Thyroid gland (tissue), 4 donors: ENCODE measurements around the gene KCNJ14.

ENCODE experiments used
- CTCF ChIP-seq, 6 experiments: fragments of 200-600 bp in 3 of 6; fragments of 450-650 bp in 3 of 6; sonication (generic) in 3 of 6; IDR thresholded peaks; one replicate each; pipeline ENCODE4 v1.5.1; 2016 to 2019; ENCODE audit warnings: antibody characterized with exemption in 6 of 6, mild to moderate bottlenecking in 2 of 6, inconsistent platforms in 1 of 6, moderate library complexity in 1 of 6
- POLR2A ChIP-seq, 2 donors: fragments of 450-650 bp; IDR thresholded peaks; one replicate each; pipeline ENCODE4 v1.6.1; 2017; ENCODE audit warnings: antibody characterized with exemption in 2 of 2, mild to moderate bottlenecking in 2 of 2, moderate library complexity in 1 of 2

DNA sequence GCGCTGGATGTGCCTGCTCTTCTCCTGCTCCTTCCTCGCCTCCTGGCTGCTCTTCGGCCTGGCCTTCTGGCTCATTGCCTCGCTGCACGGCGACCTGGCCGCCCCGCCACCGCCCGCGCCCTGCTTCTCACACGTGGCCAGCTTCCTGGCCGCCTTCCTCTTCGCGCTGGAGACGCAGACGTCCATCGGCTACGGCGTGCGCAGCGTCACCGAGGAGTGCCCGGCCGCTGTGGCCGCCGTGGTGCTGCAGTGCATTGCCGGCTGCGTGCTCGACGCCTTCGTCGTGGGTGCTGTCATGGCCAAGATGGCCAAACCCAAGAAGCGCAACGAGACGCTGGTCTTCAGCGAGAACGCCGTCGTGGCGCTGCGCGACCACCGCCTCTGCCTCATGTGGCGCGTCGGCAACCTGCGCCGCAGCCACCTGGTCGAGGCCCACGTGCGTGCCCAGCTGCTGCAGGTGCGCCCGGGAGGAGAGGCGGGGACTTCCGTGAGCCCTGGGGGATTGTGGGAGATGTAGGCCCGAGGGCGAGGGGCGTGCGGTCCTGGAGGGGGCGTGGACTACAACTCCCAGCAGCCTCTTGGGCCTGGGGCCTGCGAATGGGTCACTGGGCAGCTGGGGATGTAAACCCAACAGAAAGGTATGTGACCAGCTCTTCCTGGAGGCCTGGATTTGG, 6.7 kb downstream of the KCNJ14 start:
- TF ChIP-seq CTCF (IDR thresholded peaks at IDR 0.05) (no peak), POLR2A (IDR thresholded peaks at IDR 0.05) (no peak)
